Brain microvascular endothelial cell (primary cell): ENCODE data around the gene SLC30A1.

Source experiments
- DNase-seq: peaks from one replicate; pipeline ENCODE4 v3.0.0-alpha.2; 2020
- H3K27ac ChIP-seq: fragments of 250-450 bp; sonication (Bioruptor Pico); 2 replicates; pipeline ENCODE4 v1.5.1; 2020; ENCODE audit warnings: mild to moderate bottlenecking, moderate library complexity
- H3K27me3 ChIP-seq: fragments of 250-450 bp; sonication (Bioruptor Pico); replicated peaks from 2 replicates; pipeline ENCODE4 v1.5.1; 2020; ENCODE audit warnings: mild to moderate bottlenecking
- H3K36me3 ChIP-seq: fragments of 250-450 bp; sonication (Bioruptor Pico); replicated peaks from 2 replicates; pipeline ENCODE4 v1.5.1; 2020; ENCODE audit warnings: mild to moderate bottlenecking
- H3K4me3 ChIP-seq: 2 replicates; pipeline ENCODE4 v1.5.1; 2011; ENCODE audit warnings: low read depth, mild to moderate bottlenecking, control low read depth, low read length, moderate library complexity
- in situ Hi-C: cut with HindIII; loops from 2 replicates; pipeline ENCODE4 v1.10.0; 2017; ENCODE audit warnings: low sequenced_read_pairs, low pct_ligation_motif_present
- TF ChIP-seq, protein P1 (sequence below): IDR thresholded peaks from 2 replicates; pipeline ENCODE4 v1.5.1; 2011; ENCODE audit warnings: low read depth, mild to moderate bottlenecking, moderate library complexity, low read length, control low read depth, inconsistent platforms; ENCODE audit errors: missing control alignments

SLC30A1 gene

DNA sequence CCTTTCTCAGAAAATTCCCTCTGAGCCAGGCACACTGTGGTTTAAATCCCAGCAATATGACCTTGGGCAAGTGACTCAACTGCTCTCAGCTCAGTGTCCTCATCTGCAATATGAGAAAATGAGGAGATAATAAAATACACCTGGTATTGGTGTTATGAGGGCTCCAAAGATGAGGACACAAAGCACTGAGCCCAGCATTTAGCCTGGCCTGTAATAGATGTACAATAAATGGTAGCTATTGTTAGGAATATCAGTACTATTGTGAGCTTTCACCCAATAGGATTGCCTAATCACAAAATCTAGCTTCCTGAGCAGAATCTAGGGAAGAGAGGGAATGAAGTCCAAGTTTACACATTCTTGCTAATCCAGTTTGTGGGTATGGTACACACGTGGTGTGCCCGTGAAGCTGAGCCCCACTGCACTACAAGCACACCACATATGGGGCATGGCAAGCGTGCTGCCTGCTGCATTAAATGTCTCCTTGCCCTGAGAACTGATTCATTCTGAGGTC is 24.3 kb upstream of the SLC30A1 start:
- in situ Hi-C loops: no loop called here
- no peak overlapping the region for H3K4me3 ChIP-seq
- no peak for DNase-seq
- no peaks in the 10 kb centered on the region for H3K36me3 ChIP-seq
- TF ChIP-seq, protein P1, sequence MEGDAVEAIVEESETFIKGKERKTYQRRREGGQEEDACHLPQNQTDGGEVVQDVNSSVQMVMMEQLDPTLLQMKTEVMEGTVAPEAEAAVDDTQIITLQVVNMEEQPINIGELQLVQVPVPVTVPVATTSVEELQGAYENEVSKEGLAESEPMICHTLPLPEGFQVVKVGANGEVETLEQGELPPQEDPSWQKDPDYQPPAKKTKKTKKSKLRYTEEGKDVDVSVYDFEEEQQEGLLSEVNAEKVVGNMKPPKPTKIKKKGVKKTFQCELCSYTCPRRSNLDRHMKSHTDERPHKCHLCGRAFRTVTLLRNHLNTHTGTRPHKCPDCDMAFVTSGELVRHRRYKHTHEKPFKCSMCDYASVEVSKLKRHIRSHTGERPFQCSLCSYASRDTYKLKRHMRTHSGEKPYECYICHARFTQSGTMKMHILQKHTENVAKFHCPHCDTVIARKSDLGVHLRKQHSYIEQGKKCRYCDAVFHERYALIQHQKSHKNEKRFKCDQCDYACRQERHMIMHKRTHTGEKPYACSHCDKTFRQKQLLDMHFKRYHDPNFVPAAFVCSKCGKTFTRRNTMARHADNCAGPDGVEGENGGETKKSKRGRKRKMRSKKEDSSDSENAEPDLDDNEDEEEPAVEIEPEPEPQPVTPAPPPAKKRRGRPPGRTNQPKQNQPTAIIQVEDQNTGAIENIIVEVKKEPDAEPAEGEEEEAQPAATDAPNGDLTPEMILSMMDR: no peak
- H3K27me3 ChIP-seq: no peaks in the 10 kb centered on the region
- H3K27ac ChIP-seq: no peak overlapping the region

DNA sequence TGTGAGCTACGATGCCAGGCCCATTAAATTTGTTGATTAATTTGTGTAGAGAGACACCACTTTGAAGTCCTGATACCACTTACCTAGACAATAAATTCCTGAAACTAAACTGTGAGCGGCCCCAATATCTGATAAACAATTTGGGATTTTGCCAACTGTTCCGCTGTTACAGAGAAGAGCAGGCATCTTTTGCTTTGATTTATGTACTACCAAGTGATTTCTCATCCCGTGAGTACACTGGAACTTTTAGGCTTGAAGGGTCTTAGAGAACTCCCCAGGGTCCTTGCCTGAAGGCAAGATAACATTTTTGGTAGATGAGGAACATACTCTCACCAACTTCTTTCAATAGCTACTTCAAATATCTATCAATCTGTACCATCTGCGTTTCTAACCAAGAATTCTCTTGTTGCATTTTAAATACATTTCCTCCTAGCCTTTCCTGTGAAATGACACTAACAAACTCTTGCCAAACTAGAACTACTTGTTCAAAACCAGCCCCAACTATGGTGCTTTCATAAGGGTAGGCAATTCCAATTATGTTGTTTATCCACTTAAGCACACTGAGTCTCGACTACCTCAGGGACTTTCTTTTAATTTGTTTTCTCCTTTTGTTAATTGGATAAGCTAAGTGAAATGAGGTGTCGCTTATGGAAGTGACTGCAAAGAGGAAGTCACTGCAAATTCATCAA is 23.2 kb upstream of the SLC30A1 start:
- H3K27ac ChIP-seq: no peak overlapping the region
- no peaks in the 10 kb centered on the region for H3K27me3 ChIP-seq
- in situ Hi-C loops: no loop called here
- DNase-seq: no peak
- TF ChIP-seq, protein P1: no peak
- no peak overlapping the region for H3K4me3 ChIP-seq
- no peaks in the 10 kb centered on the region for H3K36me3 ChIP-seq

DNA sequence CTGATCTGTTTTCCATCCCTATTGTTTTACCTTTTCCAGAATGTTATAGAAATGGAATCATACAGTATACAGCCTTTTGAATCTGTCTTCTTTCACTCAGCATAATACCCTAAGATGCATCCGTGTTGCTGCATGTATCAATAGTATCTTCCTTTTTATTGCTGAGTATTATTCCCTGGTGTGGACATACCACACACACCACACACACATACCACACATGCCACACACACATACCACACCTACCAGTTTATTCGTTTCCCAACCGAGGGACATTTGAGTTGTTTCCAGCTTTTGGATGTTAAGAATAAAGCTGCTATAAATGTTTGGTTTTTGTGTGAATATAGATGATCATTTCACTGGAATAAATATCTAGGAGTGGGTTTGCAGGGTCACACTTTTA is 22.2 kb upstream of the SLC30A1 start:
- Histone ChIP-seq H3K36me3 (no peaks in the 10 kb centered on the region), H3K27me3 (no peaks in the 10 kb centered on the region), H3K4me3 (no peak overlapping the region), H3K27ac (no peak overlapping the region)
- no peak for DNase-seq
- TF ChIP-seq, protein P1: no peak
- in situ Hi-C loops: no loop called here

DNA sequence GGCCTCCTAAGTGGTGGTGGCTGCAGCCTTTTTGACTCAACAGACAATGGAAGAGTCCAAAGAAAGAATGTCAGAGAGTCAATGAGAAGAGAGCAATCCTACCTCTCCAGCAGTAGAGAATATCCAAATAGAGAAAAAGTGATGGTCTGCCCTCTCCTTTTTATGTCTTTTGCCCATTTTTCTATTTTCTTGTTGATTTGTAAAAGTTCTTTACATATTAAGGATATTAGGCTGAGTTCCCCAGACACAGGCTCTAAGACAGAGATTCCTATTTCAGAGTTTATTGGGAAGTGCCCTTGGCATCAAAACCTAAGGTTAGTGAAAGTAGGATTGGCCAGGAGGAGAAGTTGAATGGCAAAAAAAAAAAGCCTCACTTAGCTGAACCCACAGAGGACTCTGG is 20.3 kb upstream of the SLC30A1 start:
- TF ChIP-seq, protein P1: no peak
- Histone ChIP-seq H3K36me3 (no peaks in the 10 kb centered on the region), H3K4me3 (no peak overlapping the region), H3K27ac (no peak overlapping the region), H3K27me3 (no peaks in the 10 kb centered on the region)
- no peak for DNase-seq
- in situ Hi-C loops: no loop called here

DNA sequence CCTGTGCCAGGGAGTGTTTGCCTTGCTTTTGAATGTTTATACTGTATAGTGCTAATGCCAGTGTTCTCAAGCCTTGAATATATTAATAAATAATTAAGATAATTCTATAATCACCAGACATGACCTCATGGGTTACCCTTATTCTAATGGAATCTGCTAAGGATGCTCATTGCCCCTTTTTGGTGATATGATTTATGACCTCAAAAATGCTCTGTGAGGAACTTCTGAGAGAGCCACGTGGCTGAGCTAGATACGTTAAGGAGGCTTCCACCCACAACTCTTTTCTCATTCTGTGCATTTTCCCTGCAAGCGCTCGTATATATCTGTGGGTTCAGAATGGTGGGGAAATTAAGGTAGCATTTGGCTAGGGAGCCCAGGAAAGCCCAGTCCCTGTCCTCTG is 19.6 kb upstream of the SLC30A1 start:
- H3K36me3 ChIP-seq: no peaks in the 10 kb centered on the region
- H3K27me3 ChIP-seq: no peaks in the 10 kb centered on the region
- no peak overlapping the region for H3K27ac ChIP-seq
- TF ChIP-seq, protein P1: no peak
- no peak for DNase-seq
- in situ Hi-C loops: no loop called here
- no peak overlapping the region for H3K4me3 ChIP-seq
